UCSD-AML1 (cell line): ENCODE results near the gene IL22RA1.

Experiments
- DNase-seq: peaks from one replicate; lab custom pipeline; 2025; ENCODE audit not compliant: unreplicated experiment; lab: John Stamatoyannopoulos, UW

Gene IL22RA1

GRCh38 chr1:24138476-24139221, 4.3 kb downstream of the IL22RA1 start:
- no peak for DNase-seq

- no peak for DNase-seq
Observed at GRCh38 chr1:24136956-24137539, 5.9 kb downstream of the IL22RA1 start.

DNA sequence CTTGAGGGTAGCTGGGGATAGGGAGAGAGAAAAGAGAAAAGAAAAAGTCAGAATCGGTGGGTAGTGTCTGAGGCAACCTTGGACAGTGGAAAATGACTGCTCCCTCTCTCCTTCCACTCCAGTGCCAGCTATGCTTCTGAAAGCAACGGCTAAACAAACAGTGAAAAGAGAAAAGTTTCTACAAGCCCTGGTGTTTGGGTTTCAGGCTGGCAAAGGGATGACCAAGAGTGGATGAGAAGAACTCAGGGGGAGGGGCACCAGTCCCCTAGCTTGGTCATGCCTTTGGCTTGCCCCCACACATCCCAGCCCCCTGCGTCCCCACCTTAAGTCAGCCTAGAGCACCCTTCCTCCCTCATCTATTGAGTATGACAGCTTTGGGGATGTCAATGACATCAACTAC, 8.6 kb downstream of the IL22RA1 start:
- DNase-seq: no peak

- DNase-seq: no peak
Observed at GRCh38 chr1:24133819-24134218, 9.1 kb downstream of the IL22RA1 start.

- no peak for DNase-seq
Observed at GRCh38 chr1:24130385-24130784, 12.6 kb downstream of the IL22RA1 start.

DNA sequence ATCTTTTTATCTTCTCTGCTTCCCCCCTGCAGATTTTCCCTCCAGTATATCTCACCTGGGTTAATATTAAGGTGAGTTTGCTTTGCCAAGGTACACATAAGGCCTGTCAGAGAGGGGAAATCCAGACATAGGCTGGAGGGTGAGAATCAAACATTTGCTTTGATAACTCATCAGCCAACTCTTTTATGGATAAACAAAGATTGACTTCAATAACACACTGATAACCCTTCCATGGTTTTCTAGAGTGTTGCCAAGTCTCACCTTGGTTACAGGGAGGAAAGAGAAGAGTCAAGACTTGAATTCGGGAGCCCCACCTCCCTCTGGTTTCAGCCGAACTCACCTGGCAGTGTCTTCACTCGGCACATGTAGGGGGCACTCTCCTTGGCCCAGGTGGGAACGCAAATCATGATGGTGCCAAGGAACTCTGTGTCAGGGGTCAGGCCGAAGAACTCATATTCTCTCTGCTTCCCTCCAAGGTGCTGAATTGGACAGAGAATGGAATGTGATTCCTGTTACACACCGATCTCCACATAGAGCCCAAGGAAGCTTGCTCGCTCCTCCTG, 15.1 kb downstream of the IL22RA1 start:
- DNase-seq: no peak

DNA sequence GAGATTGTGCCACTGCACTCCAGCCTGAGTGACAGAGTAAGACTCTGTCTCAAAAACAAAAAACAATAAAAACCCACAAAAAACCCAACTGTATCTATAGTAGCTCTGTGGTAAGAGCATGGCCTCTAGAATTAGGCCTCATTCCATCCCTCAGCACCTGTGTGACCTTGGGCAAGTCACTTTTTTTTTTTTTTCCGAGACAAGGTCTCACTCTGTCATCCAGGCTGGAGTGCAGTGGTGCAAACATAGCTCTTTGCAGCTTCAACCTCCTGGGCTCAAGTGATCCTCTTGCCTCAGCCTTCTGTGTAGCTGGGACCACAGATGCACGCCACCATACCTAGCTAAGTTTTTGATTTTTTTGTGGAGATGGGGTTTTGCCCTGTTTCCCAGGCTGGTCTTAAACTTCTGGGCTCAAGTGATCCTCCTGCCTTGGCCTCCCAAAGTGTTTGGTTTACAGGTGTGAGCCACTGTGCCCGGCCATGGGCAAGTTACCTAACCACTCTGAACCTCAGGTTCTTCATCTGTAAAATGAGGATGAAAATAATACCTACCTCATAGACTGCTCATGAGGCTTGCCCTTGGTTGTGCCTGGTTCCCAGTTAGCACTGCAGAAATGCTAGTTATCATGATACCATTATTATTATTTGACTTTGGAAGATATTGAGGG, 15.7 kb downstream of the IL22RA1 start:
- DNase-seq: no peak

DNA sequence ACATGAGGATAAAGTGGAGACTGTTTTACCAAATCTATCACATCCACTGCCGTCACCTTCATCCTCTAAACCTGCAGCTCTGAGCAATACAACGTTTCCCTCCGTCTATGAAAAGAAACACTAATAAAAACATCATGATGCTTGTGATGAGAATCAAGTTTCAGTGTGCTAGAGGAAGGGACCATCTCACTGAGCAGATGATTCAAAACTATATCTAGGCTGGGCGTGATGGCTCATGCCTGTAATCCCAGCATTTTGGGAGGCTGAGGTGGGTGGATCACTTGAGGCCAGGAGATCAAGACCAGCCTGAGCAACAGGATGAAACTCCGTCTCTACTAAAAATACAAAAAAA, 16.3 kb downstream of the IL22RA1 start:
- no peak for DNase-seq

GRCh38 chr1:24126018-24126671, 16.8 kb downstream of the IL22RA1 start:
- DNase-seq: no peak

- DNase-seq: no peak
Observed at GRCh38 chr1:24125456-24125855, 17.5 kb downstream of the IL22RA1 start.

- DNase-seq: no peak
Observed at GRCh38 chr1:24124980-24125379, 18.0 kb downstream of the IL22RA1 start.

DNA sequence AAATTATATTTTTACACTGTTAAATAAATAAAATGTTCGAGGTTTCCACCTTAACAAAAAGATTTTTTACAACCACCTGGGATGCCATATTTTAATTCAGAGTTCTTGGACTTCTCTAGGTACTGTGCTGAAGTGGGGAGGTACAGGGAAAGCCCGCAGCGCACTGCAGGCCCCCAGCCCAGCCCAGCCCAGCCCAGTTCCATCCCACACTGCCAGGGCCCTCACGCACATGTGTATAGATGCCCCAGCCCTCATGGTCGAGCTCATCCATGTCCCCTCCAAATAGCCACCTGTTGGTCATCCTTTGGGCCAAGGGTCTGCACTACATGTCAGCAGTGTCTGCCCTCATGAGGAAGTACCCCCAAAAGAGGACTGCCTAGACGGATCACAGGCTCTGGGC, 19.3 kb downstream of the IL22RA1 start:
- DNase-seq: no peak

- no peak for DNase-seq
Observed at GRCh38 chr1:24122776-24123175, 20.2 kb downstream of the IL22RA1 start.

- DNase-seq: no peak
Observed at GRCh38 chr1:24121406-24121805, 21.5 kb downstream of the IL22RA1 start.

- DNase-seq: no peak
Observed at GRCh38 chr1:24120965-24121364, 22.0 kb downstream of the IL22RA1 start.

DNA sequence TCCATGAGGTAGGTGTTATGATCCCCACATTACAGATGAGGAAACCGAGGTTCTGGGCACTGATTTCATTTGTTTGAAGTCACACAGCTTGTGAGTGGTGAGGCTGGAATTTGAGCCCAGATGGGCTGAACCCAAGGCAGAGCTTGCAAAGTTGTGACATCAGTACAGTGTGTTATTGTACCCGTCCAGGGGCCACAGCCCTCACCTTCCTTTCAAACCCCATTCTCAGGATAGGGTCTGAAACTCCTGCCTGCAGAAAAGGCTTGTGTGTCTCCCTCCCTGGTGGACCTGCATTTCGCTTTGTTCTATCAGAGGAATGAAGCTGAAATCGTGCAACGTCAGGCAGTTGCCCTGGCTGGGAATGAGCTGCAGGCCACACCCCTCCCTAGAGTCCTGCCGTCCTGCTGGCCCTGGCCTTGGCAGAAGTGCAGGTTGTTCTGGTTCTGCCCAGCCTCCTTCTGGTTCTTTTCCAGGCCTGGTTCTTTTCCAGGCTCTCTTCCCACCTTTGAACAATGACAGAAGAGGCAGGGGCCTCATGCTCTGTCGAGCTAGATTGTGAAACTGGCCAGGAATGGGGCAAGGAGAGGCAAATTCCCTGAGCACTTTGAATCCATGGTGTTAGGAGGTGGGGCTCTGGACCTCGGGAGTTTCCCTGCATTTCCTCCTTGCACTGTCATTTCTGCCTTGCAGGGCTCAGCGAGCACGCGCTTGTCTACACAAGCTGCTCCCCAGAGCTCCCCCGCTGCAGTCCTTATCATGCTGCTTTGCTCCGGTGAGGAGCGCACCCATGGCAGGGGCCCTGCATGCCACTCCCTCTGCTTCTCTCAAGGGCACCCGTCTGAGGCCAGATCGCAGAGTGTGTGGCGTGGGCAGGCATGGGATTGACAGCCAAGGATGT, 22.8 kb downstream of the IL22RA1 start:
- no peak for DNase-seq

DNA sequence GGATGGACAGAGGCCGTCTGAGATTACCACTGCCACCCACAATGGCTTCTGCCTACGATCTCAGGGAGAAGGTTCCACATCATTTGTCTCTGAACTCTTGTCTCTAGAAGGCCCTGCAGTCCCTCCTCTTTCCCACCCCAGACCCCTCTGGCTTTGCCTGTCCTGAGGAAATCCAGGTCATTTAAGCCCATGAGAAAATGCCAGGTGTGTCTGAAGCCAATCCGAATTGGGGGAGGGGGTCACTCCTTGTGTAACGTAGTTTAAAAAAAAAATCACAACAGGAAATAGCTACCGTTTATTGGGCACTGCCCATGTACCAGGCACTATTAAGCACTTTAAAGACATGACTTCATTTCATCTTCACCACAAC, 23.5 kb downstream of the IL22RA1 start:
- no peak for DNase-seq

GRCh38 chr1:24118410-24119242, 24.3 kb downstream of the IL22RA1 start:
- DNase-seq: no peak

DNA sequence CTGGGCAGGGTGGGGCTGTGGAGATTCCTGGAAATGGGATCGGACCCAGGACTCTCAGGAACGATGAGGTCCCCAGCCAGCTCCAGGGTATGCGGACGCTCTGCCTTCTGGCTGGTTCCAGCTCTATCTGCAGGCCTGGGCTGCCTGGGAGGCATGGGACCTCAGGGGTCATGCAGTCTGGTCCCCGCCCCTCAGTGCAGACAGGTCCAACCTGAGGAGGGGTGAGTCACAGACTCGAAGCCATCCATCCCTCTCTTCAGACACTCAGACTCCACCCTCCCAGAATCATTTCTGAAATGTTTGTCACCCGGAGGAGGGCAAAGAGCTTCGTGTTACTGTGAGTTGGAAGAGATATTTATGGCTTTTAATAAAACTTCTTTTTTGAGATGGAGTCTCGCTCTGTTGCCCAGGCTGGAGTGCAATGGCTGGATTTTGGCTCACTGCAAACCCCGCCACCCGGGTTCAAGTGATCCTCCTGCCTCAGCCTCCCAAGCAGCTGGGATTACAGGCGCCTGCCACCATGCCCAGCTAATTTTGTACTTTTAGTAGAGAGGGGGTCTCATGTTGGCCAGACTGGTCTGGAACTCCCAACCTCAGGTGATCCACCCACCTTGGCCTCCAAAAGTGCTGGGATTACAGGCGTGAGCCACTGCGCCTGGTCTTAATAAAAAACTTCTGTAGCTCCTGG, 25.1 kb downstream of the IL22RA1 start:
- DNase-seq: no peak
